Measurements from ENCODE around the gene INAFM2.

INAFM2 gene

GRCh38 chr15:40338041-40338657 lies 14.7 kb downstream of the INAFM2 start:
- FAIRE-seq (no peak), DNase-seq (ENCODE audit: insufficient read length, low spot score) (peak; percentile 97)
- peak; percentile 75 for TF ChIP-seq CTCF (IDR thresholded peaks at IDR 0.05; ENCODE audit: insufficient read depth, missing control alignments)

- FAIRE-seq (no peak), DNase-seq (ENCODE audit: insufficient read length, low spot score) (no peak)
- TF ChIP-seq CTCF (IDR thresholded peaks at IDR 0.05; ENCODE audit: insufficient read depth, missing control alignments) = no peak
Observed at GRCh38 chr15:40338921-40339620, 15.6 kb downstream of the INAFM2 start.

GRCh38 chr15:40339621-40339945 lies 16.1 kb downstream of the INAFM2 start:
- peak; percentile 30 for TF ChIP-seq CTCF (IDR thresholded peaks at IDR 0.05; ENCODE audit: insufficient read depth, missing control alignments)
- FAIRE-seq (no peak), DNase-seq (ENCODE audit: insufficient read length, low spot score) (no peak)

- DNase-seq (ENCODE audit: insufficient read length, low spot score) (no peak), FAIRE-seq (no peak)
- no peak for TF ChIP-seq CTCF (IDR thresholded peaks at IDR 0.05; ENCODE audit: insufficient read depth, missing control alignments)
Observed at GRCh38 chr15:40340038-40340739, 16.7 kb downstream of the INAFM2 start.

GRCh38 chr15:40340740-40341400 lies 17.4 kb downstream of the INAFM2 start, which contains the start of gene CCDC9B:
Gene CCDC9B, minus strand, starts transcription at chr15:40340939. Its CDS starts 120 bp downstream, at chr15:40340819.
- no peak for FAIRE-seq
- no peak for DNase-seq (ENCODE audit: insufficient read length, low spot score)
- TF ChIP-seq CTCF (IDR thresholded peaks at IDR 0.05; ENCODE audit: insufficient read depth, missing control alignments) = no peak

- FAIRE-seq = no peak
- no peak for DNase-seq (ENCODE audit: insufficient read length, low spot score)
- TF ChIP-seq CTCF (IDR thresholded peaks at IDR 0.05; ENCODE audit: insufficient read depth, missing control alignments) = no peak
Observed at GRCh38 chr15:40342416-40343320, 19.2 kb downstream of the INAFM2 start.
